HG02885 (cell line): Measurements from ENCODE around the gene C4orf50.
"Not testable (repeated sequence)": the region's sequence is repeated elsewhere in the genome, so short reads cannot be mapped to it uniquely, and the experiment has no call there.

ENCODE experiments used
- ATAC-seq: cut with Tn5 transposase; IDR thresholded peaks from one replicate; pipeline ENCODE4 v1.9.1; 2021; ENCODE audit warnings: mild to moderate bottlenecking; ENCODE audit not compliant: unreplicated experiment, poor library complexity

The C4orf50 gene

GRCh38 chr4:5881340-5881739, 136.9 kb downstream of the C4orf50 start:
- no peak for ATAC-seq

- ATAC-seq = no peak
These were observed 139.9 kb downstream of the C4orf50 start for GRCh38 chr4:5878359-5878758.

GRCh38 chr4:5877392-5877791, 140.8 kb downstream of the C4orf50 start:
- ATAC-seq = no peak

- ATAC-seq = no peak
These were observed 143.3 kb downstream of the C4orf50 start for GRCh38 chr4:5874811-5875449.

GRCh38 chr4:5870701-5871100, 147.5 kb downstream of the C4orf50 start:
- no peak for ATAC-seq

GRCh38 chr4:5869966-5870619, 148.1 kb downstream of the C4orf50 start:
- ATAC-seq = no peak

- ATAC-seq = no peak
These were observed 150.4 kb downstream of the C4orf50 start for GRCh38 chr4:5867866-5868265.

GRCh38 chr4:5866841-5867813, 151.1 kb downstream of the C4orf50 start:
- no peak for ATAC-seq

GRCh38 chr4:5865896-5866599, 152.2 kb downstream of the C4orf50 start:
- no peak for ATAC-seq

- no peak for ATAC-seq
These were observed 154.6 kb downstream of the C4orf50 start for GRCh38 chr4:5863461-5864113.

- no peak for ATAC-seq
These were observed 160.0 kb downstream of the C4orf50 start for GRCh38 chr4:5858020-5858769.

GRCh38 chr4:5857199-5857598, 161.0 kb downstream of the C4orf50 start:
- ATAC-seq = no peak

GRCh38 chr4:5856362-5856761, 161.9 kb downstream of the C4orf50 start:
- ATAC-seq = not testable (repeated sequence)

- no peak for ATAC-seq
These were observed 163.3 kb downstream of the C4orf50 start for GRCh38 chr4:5854929-5855328.

- no peak for ATAC-seq
These were observed 165.6 kb downstream of the C4orf50 start for GRCh38 chr4:5852523-5853202.

- ATAC-seq = no peak
These were observed 166.5 kb downstream of the C4orf50 start for GRCh38 chr4:5851637-5852301.
